Activated CD8-positive, alpha-beta memory T cell treated with anti-CD3 and anti-CD28 coated beads for 36 hours (primary cell): ENCODE results near the gene OR2T35. TPM values are rescaled to one million over a fixed set of nuclear protein-coding genes. Genes with fewer than 3 reads are reported as not detected.

Experiments
- total RNA-seq, 2 experiments: library from RNA; stranded (reverse); gene quantifications; one replicate each; pipeline ENCODE4 v1.2.3, GENCODE V29; 2021

Gene OR2T35
- total RNA-seq, 2 experiments from 2014 or later = not detected

Other genes with a start within 250 kb of the OR2T35 start
- gene OR2T1, start 242.2 kb downstream of the OR2T35 start, total RNA-seq = not detected
- not detected for gene OR2T2, start 199.6 kb downstream of the OR2T35 start, total RNA-seq
- gene OR2T3, start 171.9 kb downstream of the OR2T35 start, total RNA-seq = not detected
- gene OR2T5, start 156.7 kb downstream of the OR2T35 start, total RNA-seq = not detected
- gene OR2G6, start 137.2 kb downstream of the OR2T35 start, total RNA-seq = not detected
- not detected for gene OR2T29, start 82.5 kb downstream of the OR2T35 start, total RNA-seq
- not detected for gene OR2T34, start 70.5 kb downstream of the OR2T35 start, total RNA-seq
- not detected for gene OR2T10, start 47.6 kb downstream of the OR2T35 start, total RNA-seq
- gene OR2T11, start 10.2 kb downstream of the OR2T35 start, total RNA-seq = not detected
- not detected for gene OR2T27, start 10.2 kb upstream of the OR2T35 start, total RNA-seq
- not detected for gene OR14I1, start 57.5 kb upstream of the OR2T35 start, total RNA-seq
- gene LYPD8, start 110.5 kb upstream of the OR2T35 start, total RNA-seq = not detected
- gene SH3BP5L, start 180.6 kb upstream of the OR2T35 start, total RNA-seq = 10 to 100 TPM; 19.9 to 20.0 TPM
- 10 to 100 TPM; 49.1 to 50.3 TPM for gene ZNF672, start 192.9 kb upstream of the OR2T35 start, total RNA-seq
- 10 to 100 TPM; 69.4 to 75.9 TPM for gene ZNF692, start 213.8 kb upstream of the OR2T35 start, total RNA-seq